PFSK-1 (cell line): ENCODE measurements around the gene SOBP.

ENCODE experiments used
- FOXP2 ChIP-seq: optimal IDR thresholded peaks from 2 replicates; pipeline ENCODE3; 2011; ENCODE audit warnings: borderline replicate concordance, control low read depth, inconsistent platforms; ENCODE audit not compliant: insufficient read depth; ENCODE audit errors: extremely low read length, extremely low read depth
- POLR2AphosphoS5 ChIP-seq: IDR thresholded peaks from 2 replicates; pipeline ENCODE4 v1.6.1; 2012; ENCODE audit warnings: low read depth, mild to moderate bottlenecking, control low read depth, low read length, moderate library complexity
- SIN3A ChIP-seq: IDR thresholded peaks from 2 replicates; pipeline ENCODE4 v1.6.1; 2012; ENCODE audit warnings: mild to moderate bottlenecking, low read length, moderate library complexity, borderline replicate concordance; ENCODE audit not compliant: insufficient read depth
- TAF1 ChIP-seq: IDR thresholded peaks from 2 replicates; pipeline ENCODE4 v1.6.1; 2012; ENCODE audit warnings: low read length, control low read depth, borderline replicate concordance; ENCODE audit not compliant: insufficient read depth
- TF ChIP-seq, protein P1 (sequence below), 2 experiments: IDR thresholded peaks; 2 replicates each; pipeline versions ENCODE4 v1.6.1 to v1.8.0; 2011 to 2012; ENCODE audit warnings: low read depth in 2 of 2, low read length in 2 of 2, control low read depth in 1 of 2, inconsistent platforms in 1 of 2, mild to moderate bottlenecking in 1 of 2, moderate library complexity in 1 of 2; ENCODE audit not compliant: insufficient read depth in 1 of 2

SOBP gene

DNA sequence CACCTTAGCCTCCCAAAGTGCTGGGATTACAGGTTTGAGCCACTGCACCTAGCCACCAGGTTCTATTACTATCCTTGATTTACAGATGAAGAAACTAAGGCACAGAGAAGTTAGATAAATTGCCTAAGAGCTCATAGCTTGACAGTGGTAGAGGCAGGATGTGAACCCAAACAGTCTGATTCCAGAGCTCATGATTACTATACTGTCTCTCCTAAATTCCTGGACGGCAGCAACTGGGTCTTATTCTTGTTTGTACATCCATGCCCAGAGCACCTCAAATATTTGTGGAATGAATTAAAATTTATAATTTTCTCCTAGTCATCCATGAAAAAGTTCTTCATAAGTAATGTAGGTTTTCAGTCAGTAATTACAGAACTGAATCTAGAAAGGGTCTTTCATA, 45.6 kb upstream of the SOBP start:
- TF ChIP-seq, protein P1, sequence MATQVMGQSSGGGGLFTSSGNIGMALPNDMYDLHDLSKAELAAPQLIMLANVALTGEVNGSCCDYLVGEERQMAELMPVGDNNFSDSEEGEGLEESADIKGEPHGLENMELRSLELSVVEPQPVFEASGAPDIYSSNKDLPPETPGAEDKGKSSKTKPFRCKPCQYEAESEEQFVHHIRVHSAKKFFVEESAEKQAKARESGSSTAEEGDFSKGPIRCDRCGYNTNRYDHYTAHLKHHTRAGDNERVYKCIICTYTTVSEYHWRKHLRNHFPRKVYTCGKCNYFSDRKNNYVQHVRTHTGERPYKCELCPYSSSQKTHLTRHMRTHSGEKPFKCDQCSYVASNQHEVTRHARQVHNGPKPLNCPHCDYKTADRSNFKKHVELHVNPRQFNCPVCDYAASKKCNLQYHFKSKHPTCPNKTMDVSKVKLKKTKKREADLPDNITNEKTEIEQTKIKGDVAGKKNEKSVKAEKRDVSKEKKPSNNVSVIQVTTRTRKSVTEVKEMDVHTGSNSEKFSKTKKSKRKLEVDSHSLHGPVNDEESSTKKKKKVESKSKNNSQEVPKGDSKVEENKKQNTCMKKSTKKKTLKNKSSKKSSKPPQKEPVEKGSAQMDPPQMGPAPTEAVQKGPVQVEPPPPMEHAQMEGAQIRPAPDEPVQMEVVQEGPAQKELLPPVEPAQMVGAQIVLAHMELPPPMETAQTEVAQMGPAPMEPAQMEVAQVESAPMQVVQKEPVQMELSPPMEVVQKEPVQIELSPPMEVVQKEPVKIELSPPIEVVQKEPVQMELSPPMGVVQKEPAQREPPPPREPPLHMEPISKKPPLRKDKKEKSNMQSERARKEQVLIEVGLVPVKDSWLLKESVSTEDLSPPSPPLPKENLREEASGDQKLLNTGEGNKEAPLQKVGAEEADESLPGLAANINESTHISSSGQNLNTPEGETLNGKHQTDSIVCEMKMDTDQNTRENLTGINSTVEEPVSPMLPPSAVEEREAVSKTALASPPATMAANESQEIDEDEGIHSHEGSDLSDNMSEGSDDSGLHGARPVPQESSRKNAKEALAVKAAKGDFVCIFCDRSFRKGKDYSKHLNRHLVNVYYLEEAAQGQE (IDR thresholded peaks at IDR 0.05; ENCODE audit: insufficient read depth in 1 of 2, low read depth in 2 of 2, low read length in 2 of 2), result no peak
- TF ChIP-seq SIN3A (no peak), FOXP2 (no peak), POLR2AphosphoS5 (no peak), TAF1 (no peak)

DNA sequence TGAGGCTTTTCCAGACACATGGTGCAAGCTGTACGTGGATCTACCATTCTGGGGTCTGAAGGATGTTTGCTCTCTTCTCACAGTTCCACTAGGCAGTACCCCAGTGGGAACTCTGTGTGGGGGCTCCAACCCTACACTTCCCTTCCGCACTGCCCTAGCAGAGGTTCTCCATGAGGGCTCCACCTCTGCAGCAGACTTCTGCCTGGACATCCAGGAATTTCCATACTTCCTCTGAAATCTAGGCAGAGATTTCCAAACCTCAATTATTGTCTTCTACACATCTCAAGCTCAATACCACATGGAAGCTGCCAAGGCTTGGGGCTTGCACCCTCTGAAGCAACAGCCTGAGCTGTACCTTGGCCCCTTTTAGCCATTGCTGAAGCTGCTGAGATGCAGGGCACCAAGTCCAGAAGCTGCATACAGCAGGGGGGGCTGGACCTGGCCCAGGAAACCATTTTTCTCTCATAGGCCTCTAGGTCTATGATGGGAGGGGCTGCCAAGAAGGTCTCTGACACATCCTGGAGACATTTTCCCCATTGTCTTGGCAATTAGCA, 42.2 kb upstream of the SOBP start:
- TF ChIP-seq FOXP2 (no peak), TAF1 (no peak), POLR2AphosphoS5 (no peak), SIN3A (no peak)
- TF ChIP-seq, protein P1 (IDR thresholded peaks at IDR 0.05; ENCODE audit: insufficient read depth in 1 of 2, low read depth in 2 of 2, low read length in 2 of 2), result no peak

DNA sequence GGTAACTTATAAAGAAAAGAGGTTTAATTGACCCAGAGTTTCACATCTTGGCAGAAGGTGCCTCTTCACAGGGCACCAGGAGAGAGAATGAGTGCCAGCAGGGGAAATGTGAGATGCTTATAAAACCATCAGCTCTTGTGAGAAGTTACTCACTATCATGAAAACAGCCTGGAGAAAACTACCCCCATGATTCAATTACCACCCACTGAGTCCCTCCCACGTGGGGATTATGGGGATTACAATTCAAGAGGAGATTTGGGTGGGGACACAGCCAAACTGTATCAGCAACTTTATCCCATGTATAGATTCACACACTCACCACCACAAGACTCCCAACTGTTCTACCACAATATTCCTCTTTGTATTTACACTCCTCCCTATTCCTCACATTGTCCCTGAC, 41.1 kb upstream of the SOBP start:
- TF ChIP-seq POLR2AphosphoS5, result no peak
- TF ChIP-seq, protein P1 (IDR thresholded peaks at IDR 0.05; ENCODE audit: insufficient read depth in 1 of 2, low read depth in 2 of 2, low read length in 2 of 2), result no peak
- no peak for TF ChIP-seq FOXP2
- no peak for TF ChIP-seq SIN3A
- no peak for TF ChIP-seq TAF1

DNA sequence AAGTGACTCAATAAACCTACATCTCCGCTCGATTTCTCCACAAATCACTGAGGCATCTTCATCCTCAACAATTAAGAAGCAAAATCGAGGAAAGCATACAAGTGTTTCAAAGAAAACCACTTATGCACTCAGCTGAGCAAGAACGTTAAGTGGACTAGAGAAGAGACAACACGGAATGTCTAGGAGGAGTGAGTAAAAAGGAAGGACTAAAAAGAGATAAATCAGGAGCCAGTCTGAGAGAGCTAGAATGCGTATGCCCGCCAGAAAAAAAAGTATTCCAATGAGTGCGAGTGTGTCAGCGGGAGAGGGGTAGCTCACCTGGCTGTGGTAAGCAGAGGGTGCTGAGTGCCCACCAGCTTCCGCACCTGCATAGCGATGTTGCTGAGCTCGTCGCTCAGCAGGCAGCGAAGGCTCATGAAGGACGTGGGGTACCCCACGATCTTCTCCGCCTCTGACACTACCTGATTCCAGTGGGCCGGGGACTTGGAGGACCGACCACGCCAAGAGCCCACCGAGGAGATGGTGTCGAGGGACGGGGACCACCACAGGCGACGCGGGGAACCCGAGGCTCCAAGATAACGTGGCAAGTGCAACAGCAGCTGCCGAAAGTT, 31.1 kb upstream of the SOBP start:
- TF ChIP-seq FOXP2 (no peak), SIN3A (peak; percentile 10; the same call in 1 of the 2 replicates)

DNA sequence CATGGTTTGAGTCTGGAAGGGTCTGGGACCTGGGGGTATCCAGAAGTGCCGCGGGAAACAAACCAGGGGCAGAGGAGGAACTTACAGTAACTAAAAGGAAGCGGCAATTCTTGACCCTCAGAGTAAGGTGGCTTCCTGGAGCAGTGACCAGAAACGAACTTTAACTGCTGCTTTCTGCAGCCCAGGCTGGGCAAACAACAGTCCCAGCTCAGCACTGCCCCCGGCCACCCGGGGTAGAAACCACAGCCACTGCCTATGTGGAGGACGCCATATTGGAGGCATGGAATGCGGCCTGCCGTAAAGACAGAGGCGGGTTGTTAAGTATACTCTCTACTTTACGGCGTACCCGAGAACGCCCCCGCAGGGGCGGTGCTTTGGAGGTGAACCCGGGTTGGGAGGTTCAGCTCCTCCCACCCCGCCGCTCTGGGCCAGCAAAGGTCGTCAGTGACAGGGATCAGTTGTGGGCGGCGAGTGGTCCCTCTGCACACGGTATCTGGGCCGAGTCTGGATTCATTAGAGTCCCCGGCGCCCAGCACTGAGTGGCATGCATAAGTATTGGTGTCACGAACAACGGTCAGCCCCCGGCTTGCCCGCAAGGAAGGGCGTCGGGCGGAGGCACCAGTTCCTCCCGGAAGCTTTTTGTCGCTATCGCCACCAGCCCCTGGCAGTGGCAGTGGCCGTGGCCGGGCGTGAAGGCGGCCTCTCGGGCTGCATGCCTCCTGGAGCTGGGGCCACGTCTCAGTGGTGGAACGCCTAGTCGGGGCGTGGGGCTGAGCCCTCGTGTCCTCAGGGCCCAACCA, 30.4 kb upstream of the SOBP start, which contains the start of gene PDSS2:
Gene PDSS2, minus strand, starts transcription at position 282 of the 800 bp plus-strand sequence. Its CDS starts 279 bp downstream, at position 3.
- TF ChIP-seq POLR2AphosphoS5 (peak; percentile 90), SIN3A (peak; percentile 23; the same call in 1 of the 2 replicates), TAF1 (peak; percentile 95), FOXP2 (peak; percentile 12)
- TF ChIP-seq, protein P1 (IDR thresholded peaks at IDR 0.05; ENCODE audit: insufficient read depth in 1 of 2, low read depth in 2 of 2, low read length in 2 of 2), result peak in 1 of 2 experiments; percentile 50; a peak in 2 of 4 replicates
